B cell (primary cell): ENCODE results near the gene CLCNKA. TPM values are rescaled to one million over a fixed set of nuclear protein-coding genes. Genes with fewer than 3 reads are reported as not detected.

ENCODE experiments used
- ATAC-seq: fragments of 200-7000 bp; cut with Tn5 transposase; one replicate; pipeline ENCODE4 v1.10.0; 2021; ENCODE audit warnings: low read depth, mild to moderate bottlenecking, moderate number of reproducible peaks, moderate library complexity
- CTCF ChIA-PET: fragments of 350-600 bp; sonication (Branson Sonifier 250); formaldehyde crosslinking; loops from one replicate; lab custom pipeline; 2021; ENCODE audit warnings: antibody characterized with exemption, inconsistent platforms; lab: Charles Lee
- POLR2A ChIA-PET: fragments of 350-600 bp; sonication (Branson Sonifier 250); formaldehyde crosslinking; loops from one replicate; lab custom pipeline; 2021; ENCODE audit warnings: antibody characterized with exemption; lab: Charles Lee
- DNase-seq: peaks from one replicate; pipeline ENCODE4 v3.0.0; 2013
- H2AFZ ChIP-seq: 2 replicates; pipeline ENCODE4 v1.6.1; 2012; ENCODE audit warnings: mild to moderate bottlenecking, low read depth, low read length; ENCODE audit not compliant: insufficient read depth, poor library complexity, severe bottlenecking
- H3K27ac ChIP-seq, 2 donors: 1 replicate in 1 of 2; 2 replicates in 1 of 2; pipeline ENCODE4 v1.5.1; 2012 to 2013; ENCODE audit warnings: low read length in 2 of 2, mild to moderate bottlenecking in 2 of 2, moderate library complexity in 1 of 2
- H3K27me3 ChIP-seq, 4 experiments: fragments of 200-600 bp in 1 of 4; sonication (generic) in 1 of 4; replicated peaks in 1 of 4; 1 replicate in 2 of 4; 2 replicates in 2 of 4; pipeline versions ENCODE4 v1.6.1 to v1.7.0; 2013 to 2016; ENCODE audit warnings: low read length in 3 of 4, mild to moderate bottlenecking in 2 of 4, mixed read lengths in 1 of 4, moderate library complexity in 1 of 4; ENCODE audit not compliant: insufficient read depth in 4 of 4, control insufficient read depth in 3 of 4; ENCODE audit errors: control extremely low read depth in 1 of 4
- H3K36me3 ChIP-seq, 2 experiments: replicated peaks in 1 of 2; 1 replicate in 1 of 2; 2 replicates in 1 of 2; pipeline versions ENCODE4 v1.6.1 to v1.7.1; 2013; ENCODE audit warnings: low read length in 1 of 2; ENCODE audit not compliant: insufficient read depth in 2 of 2, control insufficient read depth in 1 of 2; ENCODE audit errors: control extremely low read depth in 1 of 2, extremely low read depth in 1 of 2
- H3K4me1 ChIP-seq, 2 donors: fragments of 200-600 bp in 1 of 2; sonication (generic) in 1 of 2; 1 replicate in 1 of 2; 2 replicates in 1 of 2; pipeline versions ENCODE4 v1.5.1 to v1.6.1; 2013 to 2017; ENCODE audit warnings: low read length in 2 of 2; ENCODE audit not compliant: control insufficient read depth in 2 of 2, insufficient read depth in 2 of 2
- H3K4me2 ChIP-seq: replicated peaks from 2 replicates; pipeline ENCODE3; 2012; ENCODE audit warnings: mild to moderate bottlenecking, low read depth, low read length; ENCODE audit not compliant: poor library complexity, severe bottlenecking
- H3K4me3 ChIP-seq, 5 experiments: fragments of 200-600 bp in 1 of 5; sonication (generic) in 1 of 5; 1 replicate in 3 of 5; 2 replicates in 2 of 5; pipeline versions ENCODE4 v1.5.1 to v1.7.0; 2011 to 2016; ENCODE audit warnings: low read length in 4 of 5, mild to moderate bottlenecking in 4 of 5, low read depth in 2 of 5, control low read depth in 1 of 5, moderate library complexity in 1 of 5; ENCODE audit not compliant: insufficient read depth in 1 of 5; ENCODE audit errors: control extremely low read depth in 1 of 5, extremely low read depth in 1 of 5
- H3K79me2 ChIP-seq: fragments of 200-600 bp; sonication (generic); one replicate; pipeline ENCODE4 v1.6.0; 2016; ENCODE audit warnings: low read length; ENCODE audit not compliant: control insufficient read depth, insufficient read depth
- H3K9ac ChIP-seq: fragments of 200-600 bp; sonication (generic); 2 replicates; pipeline ENCODE4 v1.6.1; 2017; ENCODE audit warnings: mild to moderate bottlenecking, low read length, moderate library complexity
- H3K9me3 ChIP-seq, 3 donors: one replicate each; pipeline versions ENCODE4 v1.6.1 to v1.7.1; 2013; ENCODE audit warnings: low read length in 2 of 3; ENCODE audit not compliant: control insufficient read depth in 2 of 3, insufficient read depth in 1 of 3; ENCODE audit errors: control extremely low read depth in 1 of 3
- H4K20me1 ChIP-seq: 2 replicates; pipeline ENCODE4 v1.6.0; 2012; ENCODE audit warnings: mild to moderate bottlenecking, low read length; ENCODE audit not compliant: insufficient read depth, control insufficient read depth, poor library complexity, severe bottlenecking
- H3K27ac Mint-ChIP-seq: one replicate; pipeline ENCODE4 v1.8.0; 2021; ENCODE audit warnings: mixed read lengths
- H3K27me3 Mint-ChIP-seq: one replicate; pipeline ENCODE4 v1.8.0; 2021; ENCODE audit warnings: mixed read lengths
- H3K4me1 Mint-ChIP-seq: one replicate; pipeline ENCODE4 v1.8.0; 2021; ENCODE audit warnings: mixed read lengths
- H3K4me3 Mint-ChIP-seq: one replicate; pipeline ENCODE4 v1.8.0; 2021; ENCODE audit warnings: mixed read lengths
- H3K9me3 Mint-ChIP-seq: one replicate; pipeline ENCODE4 v1.8.0; 2022; ENCODE audit warnings: mixed read lengths; ENCODE audit not compliant: insufficient read depth
- EZH2 ChIP-seq: IDR thresholded peaks from 2 replicates; pipeline ENCODE4 v1.6.1; 2012; ENCODE audit warnings: borderline replicate concordance, low read depth, mild to moderate bottlenecking, moderate library complexity, low read length; ENCODE audit not compliant: insufficient read depth, poor library complexity, severe bottlenecking
- WGBS: methylation state at CpG from one replicate; pipeline ENCODE4 v1.1.5; 2013; ENCODE audit warnings: missing lambda C conversion rate; ENCODE audit not compliant: insufficient coverage; 5-methylcytosine and 5-hydroxymethylcytosine counted together
- intact Hi-C: fragments of 100-400 bp; cut with micrococcal nuclease; formaldehyde crosslinking; loops from one replicate; pipeline ENCODE4 v1.10.0; 2022
- polyA plus RNA-seq: library from polyadenylated mRNA; depleted of rRNA; stranded (reverse); fragments of >200 nt; gene quantifications from 2 replicates; pipeline ENCODE4 v1.2.3, GENCODE V29; 2012
- total RNA-seq, 2 donors: library from RNA; stranded (reverse); fragments of 120-200 nt in 1 of 2; gene quantifications; 1 replicate in 1 of 2; 2 replicates in 1 of 2; pipeline versions ENCODE4 v1.2.3 to v1.2.4, GENCODE V29; 2013 to 2022
- TF ChIP-seq, protein P1 (sequence below): fragments of 200-600 bp; IDR thresholded peaks from one replicate; pipeline ENCODE4 v1.8.0; 2022; ENCODE audit warnings: antibody characterized with exemption, mild to moderate bottlenecking

The CLCNKA gene
- total and polyA plus RNA-seq, 2 donors (not counting 1 experiment from before 2014, with no cell fraction given): 0.03 TPM; not detected in 1

DNA sequence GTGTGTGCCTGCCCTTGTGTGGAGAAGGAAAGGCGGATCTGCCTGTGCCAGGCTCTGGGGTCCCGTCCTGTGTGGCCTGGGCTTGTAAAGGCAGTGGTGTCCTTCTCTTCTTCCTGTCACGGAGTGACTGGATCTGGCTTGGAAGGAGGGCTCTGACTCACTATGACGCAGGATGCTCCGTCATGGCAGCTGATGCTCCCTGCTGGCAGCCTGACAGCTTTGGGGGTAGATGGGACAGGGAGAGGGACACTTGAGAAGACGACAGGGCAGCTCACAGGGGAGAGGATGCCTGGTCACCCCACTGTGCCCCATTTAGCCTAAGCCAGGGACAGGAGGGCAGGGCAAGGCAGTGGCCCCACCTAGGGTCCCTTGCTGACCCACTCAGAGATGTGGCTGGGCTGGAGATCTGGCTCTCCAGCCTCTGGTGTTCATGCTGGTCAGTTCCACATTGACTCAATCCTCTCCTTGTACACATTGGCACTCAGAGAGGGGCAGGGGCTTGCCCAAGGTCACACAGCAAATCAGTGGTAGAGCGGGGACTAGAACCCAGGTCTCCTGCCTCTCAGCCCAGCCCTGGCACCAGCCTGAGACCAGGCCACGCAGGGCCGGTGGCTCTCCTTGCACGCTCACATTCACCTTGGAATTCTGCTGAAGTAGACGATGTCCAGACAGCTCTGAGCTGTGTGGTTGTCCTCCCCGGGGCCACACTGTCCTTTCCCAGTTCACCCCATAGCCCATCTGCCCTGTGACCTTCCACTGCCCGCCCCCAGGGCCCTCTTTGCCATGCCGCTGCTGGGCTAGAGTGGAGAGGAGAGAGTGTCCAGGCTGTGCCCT lies 54.4 kb downstream of the CLCNKA start:
- no peak overlapping the region for H3K27ac ChIP-seq
- Mint-ChIP-seq H3K4me3 (no peak overlapping the region), H3K27me3 (peaks cover 16% of the 10 kb centered on the region), H3K9me3 (no peaks in the 10 kb centered on the region), H3K4me1 (peaks cover 18% of the 10 kb centered on the region), H3K27ac (no peak overlapping the region)
- TF ChIP-seq, protein P1, sequence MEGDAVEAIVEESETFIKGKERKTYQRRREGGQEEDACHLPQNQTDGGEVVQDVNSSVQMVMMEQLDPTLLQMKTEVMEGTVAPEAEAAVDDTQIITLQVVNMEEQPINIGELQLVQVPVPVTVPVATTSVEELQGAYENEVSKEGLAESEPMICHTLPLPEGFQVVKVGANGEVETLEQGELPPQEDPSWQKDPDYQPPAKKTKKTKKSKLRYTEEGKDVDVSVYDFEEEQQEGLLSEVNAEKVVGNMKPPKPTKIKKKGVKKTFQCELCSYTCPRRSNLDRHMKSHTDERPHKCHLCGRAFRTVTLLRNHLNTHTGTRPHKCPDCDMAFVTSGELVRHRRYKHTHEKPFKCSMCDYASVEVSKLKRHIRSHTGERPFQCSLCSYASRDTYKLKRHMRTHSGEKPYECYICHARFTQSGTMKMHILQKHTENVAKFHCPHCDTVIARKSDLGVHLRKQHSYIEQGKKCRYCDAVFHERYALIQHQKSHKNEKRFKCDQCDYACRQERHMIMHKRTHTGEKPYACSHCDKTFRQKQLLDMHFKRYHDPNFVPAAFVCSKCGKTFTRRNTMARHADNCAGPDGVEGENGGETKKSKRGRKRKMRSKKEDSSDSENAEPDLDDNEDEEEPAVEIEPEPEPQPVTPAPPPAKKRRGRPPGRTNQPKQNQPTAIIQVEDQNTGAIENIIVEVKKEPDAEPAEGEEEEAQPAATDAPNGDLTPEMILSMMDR: no peak
- no peak for TF ChIP-seq EZH2
- H3K9me3 ChIP-seq: no peaks in the 10 kb centered on the region
- no peak overlapping the region for H3K9ac ChIP-seq
- H3K4me1 ChIP-seq: peaks cover 10 to 19% of the 10 kb centered on the region in 2 donors
- H3K27me3 ChIP-seq: peaks cover 0 to 37% (median 13%) of the 10 kb centered on the region in 4 experiments
- H2AFZ ChIP-seq: no peak overlapping the region
- no peaks in the 10 kb centered on the region for H3K36me3 ChIP-seq
- ChIA-PET CTCF (interaction anchor here (8.4 to 10.8 kb wide), 2 partner anchors 110 to 168 kb away, joined by 93 to 237 read pairs; no protein-coding TSS in a partner anchor), POLR2A (no interaction called here)
- DNase-seq (no peak), ATAC-seq (no peak)
- no peaks in the 10 kb centered on the region for H3K79me2 ChIP-seq
- no peaks in the 10 kb centered on the region for H4K20me1 ChIP-seq
- WGBS: 89% methylated on average over 9 of the region's 14 CpGs
- intact Hi-C loops: loop anchor here (5.0 kb wide), 1 partner anchor 536 kb away; the partner anchor contains the start of gene NBPF1
- no peak overlapping the region for H3K4me3 ChIP-seq
- no peak overlapping the region for H3K4me2 ChIP-seq

DNA sequence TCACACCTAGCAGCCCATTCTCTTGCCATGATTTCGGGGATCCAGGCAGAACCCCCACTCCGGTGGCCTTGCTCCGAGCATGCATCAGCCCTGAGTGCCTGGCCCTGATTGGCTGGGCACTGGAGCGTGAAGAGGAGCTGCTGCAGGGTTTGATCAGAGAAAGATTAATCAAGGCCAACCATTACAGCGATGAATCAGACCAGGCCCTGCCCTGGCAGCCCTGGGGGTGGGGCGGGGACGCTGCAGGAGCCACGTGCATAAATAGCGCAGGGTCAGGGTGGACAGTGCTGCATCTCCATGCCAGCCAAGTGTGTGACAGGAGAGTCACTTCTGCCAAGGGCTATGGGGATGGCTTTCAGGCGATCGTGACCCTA lies 55.0 kb downstream of the CLCNKA start:
- H2AFZ ChIP-seq: no peak overlapping the region
- no peaks in the 10 kb centered on the region for H3K36me3 ChIP-seq
- peaks cover 0 to 31% (median 12%) of the 10 kb centered on the region in 4 experiments for H3K27me3 ChIP-seq
- peaks cover 10 to 19% of the 10 kb centered on the region in 2 donors for H3K4me1 ChIP-seq
- Mint-ChIP-seq H3K4me1 (peaks cover 18% of the 10 kb centered on the region), H3K27ac (no peak overlapping the region), H3K4me3 (no peak overlapping the region), H3K9me3 (no peaks in the 10 kb centered on the region), H3K27me3 (peaks cover 16% of the 10 kb centered on the region)
- no peak overlapping the region for H3K9ac ChIP-seq
- H3K9me3 ChIP-seq: no peaks in the 10 kb centered on the region
- intact Hi-C loops: loop anchor here (5.0 kb wide), 1 partner anchor 535 kb away; the partner anchor contains the start of gene NBPF1
- no peak for ATAC-seq
- no peak overlapping the region for H3K4me2 ChIP-seq
- WGBS: 92% methylated on average over 9 of the region's 11 CpGs
- ChIA-PET POLR2A (no interaction called here), CTCF (interaction anchor here (2.6 to 10.8 kb wide), 3 partner anchors 67 to 167 kb away, joined by 9 to 237 read pairs (median 93); no protein-coding TSS in a partner anchor)
- no peak overlapping the region for H3K27ac ChIP-seq
- DNase-seq: no peak
- no peaks in the 10 kb centered on the region for H3K79me2 ChIP-seq
- no peak for TF ChIP-seq EZH2
- TF ChIP-seq, protein P1: no peak
- H4K20me1 ChIP-seq: no peaks in the 10 kb centered on the region
- H3K4me3 ChIP-seq: no peak overlapping the region
